ENCODE measurements around the gene LOXHD1.

The LOXHD1 gene

DNA sequence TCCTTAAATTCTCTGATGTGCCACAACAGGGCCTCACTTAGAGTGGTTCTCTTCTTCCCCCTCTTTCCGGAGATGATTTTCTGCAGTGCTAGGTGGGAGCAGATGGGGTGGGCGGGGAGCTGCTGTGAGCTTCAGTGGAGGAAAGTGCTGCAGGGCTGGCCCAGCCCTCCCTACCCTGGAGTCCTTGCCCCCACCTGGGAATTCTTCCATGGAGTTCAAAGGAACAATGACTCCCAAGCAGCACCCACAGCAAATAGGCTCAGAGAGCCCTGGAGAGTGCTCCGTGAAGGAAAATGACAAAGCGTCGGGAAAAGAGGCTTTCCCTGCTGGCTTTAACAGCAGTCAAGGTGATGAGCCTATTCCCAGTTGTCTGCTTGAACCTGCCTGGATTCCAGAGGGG is 28.8 kb downstream of the LOXHD1 start:
- H3K4me3 ChIP-seq (ENCODE audit: low read length) = no peak overlapping the region
- TF ChIP-seq, protein P1, sequence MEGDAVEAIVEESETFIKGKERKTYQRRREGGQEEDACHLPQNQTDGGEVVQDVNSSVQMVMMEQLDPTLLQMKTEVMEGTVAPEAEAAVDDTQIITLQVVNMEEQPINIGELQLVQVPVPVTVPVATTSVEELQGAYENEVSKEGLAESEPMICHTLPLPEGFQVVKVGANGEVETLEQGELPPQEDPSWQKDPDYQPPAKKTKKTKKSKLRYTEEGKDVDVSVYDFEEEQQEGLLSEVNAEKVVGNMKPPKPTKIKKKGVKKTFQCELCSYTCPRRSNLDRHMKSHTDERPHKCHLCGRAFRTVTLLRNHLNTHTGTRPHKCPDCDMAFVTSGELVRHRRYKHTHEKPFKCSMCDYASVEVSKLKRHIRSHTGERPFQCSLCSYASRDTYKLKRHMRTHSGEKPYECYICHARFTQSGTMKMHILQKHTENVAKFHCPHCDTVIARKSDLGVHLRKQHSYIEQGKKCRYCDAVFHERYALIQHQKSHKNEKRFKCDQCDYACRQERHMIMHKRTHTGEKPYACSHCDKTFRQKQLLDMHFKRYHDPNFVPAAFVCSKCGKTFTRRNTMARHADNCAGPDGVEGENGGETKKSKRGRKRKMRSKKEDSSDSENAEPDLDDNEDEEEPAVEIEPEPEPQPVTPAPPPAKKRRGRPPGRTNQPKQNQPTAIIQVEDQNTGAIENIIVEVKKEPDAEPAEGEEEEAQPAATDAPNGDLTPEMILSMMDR (conservative IDR thresholded peaks at IDR 0.05; ENCODE audit: low read length) = no peak
- DNase-seq (ENCODE audit: low read depth) = no peak

DNA sequence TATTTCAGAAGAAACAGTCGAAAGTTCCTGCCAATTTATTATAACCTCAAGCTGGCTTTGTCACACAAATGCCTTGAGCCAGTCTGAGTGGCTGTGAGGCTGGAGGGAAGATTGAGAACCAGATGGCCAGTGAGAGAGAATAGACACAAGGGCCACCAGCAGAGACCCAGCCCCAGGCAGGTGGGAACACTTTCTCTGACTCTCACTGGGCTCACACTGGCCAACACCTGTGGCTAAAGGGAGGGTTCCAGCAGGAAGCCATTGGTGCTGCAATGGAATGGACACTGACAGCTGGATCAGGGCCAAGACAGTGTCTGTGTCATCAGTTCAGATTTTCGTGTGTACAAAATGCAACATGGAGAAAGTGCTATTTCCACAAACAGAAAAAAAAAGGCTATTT is 29.9 kb downstream of the LOXHD1 start:
- TF ChIP-seq, protein P1 (conservative IDR thresholded peaks at IDR 0.05; ENCODE audit: low read length) = no peak
- no peak overlapping the region for H3K4me3 ChIP-seq (ENCODE audit: low read length)
- no peak for DNase-seq (ENCODE audit: low read depth)

DNA sequence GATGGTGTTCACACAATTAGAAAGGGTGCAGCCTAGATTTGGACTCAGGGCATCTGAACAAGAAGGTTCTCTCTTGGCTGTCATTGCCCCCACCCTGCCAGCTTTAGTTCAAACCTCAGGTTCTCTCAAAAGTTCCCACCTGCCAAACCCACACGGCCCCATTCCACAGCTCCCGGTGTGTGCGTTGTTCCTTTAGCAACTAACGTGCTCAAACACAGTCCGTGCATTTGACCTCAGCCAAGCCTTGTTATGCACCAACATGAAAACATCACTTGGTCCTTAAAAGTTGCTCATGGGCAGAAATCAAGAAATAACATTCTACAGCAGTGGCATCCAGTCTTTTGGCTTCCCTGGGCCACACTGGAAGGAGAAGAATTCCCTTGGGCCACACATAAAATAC is 32.0 kb downstream of the LOXHD1 start:
- H3K4me3 ChIP-seq (ENCODE audit: low read length) = no peak overlapping the region
- no peak for DNase-seq (ENCODE audit: low read depth)
- TF ChIP-seq, protein P1 (conservative IDR thresholded peaks at IDR 0.05; ENCODE audit: low read length) = no peak

DNA sequence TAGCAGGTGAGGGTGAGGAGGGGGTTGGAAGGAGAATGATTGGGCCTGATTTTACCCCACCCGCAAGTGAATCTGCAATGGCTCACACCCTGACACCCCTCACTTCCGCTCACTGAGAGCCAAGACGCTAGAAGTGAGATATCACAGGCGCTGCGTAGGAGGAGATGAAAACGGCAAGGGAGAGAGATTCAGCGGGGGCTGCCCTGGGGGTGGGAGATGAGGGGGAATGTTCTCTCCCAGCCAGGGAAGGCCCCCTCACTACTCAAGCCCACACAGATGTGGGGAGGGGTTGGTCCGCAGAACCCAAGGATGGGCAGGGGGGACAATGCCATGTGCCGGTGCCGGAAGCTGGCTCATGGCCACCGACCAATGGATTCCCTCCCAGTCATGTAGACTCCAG is 32.9 kb downstream of the LOXHD1 start:
- TF ChIP-seq, protein P1 (conservative IDR thresholded peaks at IDR 0.05; ENCODE audit: low read length) = no peak
- DNase-seq (ENCODE audit: low read depth) = no peak
- no peak overlapping the region for H3K4me3 ChIP-seq (ENCODE audit: low read length)

DNA sequence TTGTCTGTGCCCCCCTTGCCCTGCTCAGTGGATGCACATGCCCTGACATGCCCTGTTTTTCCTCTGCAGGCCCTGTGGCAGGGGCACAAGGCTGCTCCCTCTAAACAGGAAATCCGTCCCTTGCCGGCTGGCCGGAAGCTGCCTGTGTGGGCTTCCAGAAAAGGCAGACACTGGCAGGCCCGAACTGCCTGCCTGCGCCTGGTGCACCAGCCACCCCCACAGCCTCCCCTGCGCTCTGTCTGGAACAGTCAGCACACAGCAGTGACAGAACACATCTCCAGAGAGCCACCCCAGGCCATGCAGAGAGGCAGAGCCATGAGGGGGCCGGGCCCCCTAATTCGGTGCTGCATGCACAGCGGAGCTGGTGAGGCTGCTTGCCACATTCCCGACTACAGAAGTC is 33.5 kb downstream of the LOXHD1 start:
- TF ChIP-seq, protein P1 (conservative IDR thresholded peaks at IDR 0.05; ENCODE audit: low read length) = no peak
- peak; percentile 13 for DNase-seq (ENCODE audit: low read depth)
- no peak overlapping the region for H3K4me3 ChIP-seq (ENCODE audit: low read length)

DNA sequence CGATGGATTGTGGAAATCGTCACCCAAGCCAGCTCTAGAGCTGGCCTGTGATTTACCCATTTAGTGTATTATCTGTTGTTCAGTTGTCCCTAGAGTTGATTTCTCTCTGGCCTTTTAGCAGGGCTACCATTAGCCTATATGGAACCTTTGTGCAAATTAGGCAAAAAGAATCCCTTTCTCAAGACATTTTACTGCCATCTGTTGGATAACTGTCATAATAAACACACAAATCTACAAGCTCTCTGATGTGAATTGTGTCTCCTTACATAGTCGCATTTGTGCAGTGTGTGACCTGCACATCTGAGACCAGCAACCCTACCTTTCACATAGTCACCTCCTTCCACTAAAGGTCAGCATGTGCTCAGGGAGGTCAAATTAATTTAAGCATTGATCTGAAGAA is 34.0 kb downstream of the LOXHD1 start:
- no peak overlapping the region for H3K4me3 ChIP-seq (ENCODE audit: low read length)
- peak; percentile 13 for DNase-seq (ENCODE audit: low read depth)
- TF ChIP-seq, protein P1 (conservative IDR thresholded peaks at IDR 0.05; ENCODE audit: low read length) = no peak

DNA sequence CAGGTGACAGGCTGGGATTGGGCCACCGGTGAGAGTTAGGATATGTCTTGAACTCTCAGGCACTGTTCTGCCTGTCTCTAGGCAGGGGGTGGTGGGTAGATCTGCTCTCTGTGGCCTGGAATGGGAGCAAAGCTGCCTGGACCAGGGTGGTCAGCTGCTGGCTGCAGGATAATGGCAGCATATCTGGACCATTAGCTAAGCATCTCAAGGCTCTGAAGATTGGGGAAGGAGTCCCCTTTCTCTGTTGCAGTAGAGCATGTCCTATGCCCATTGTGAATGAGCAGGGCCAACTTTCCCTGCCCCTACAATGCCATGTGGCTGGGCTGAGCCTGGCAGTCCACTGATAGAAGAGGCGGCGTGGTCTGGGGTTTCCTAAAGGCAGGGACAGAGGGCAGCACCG is 34.6 kb downstream of the LOXHD1 start:
- TF ChIP-seq, protein P1 (conservative IDR thresholded peaks at IDR 0.05; ENCODE audit: low read length) = no peak
- no peak for DNase-seq (ENCODE audit: low read depth)
- no peak overlapping the region for H3K4me3 ChIP-seq (ENCODE audit: low read length)

All from AG10803 (cell line).